IPS-NIHi11 (cell line): ENCODE measurements around the gene TMEM164.

ENCODE experiments used
- DNase-seq: peaks from one replicate; pipeline ENCODE4 v3.0.0; 2012; ENCODE audit warnings: mixed read lengths, low spot score

TMEM164 gene

DNA sequence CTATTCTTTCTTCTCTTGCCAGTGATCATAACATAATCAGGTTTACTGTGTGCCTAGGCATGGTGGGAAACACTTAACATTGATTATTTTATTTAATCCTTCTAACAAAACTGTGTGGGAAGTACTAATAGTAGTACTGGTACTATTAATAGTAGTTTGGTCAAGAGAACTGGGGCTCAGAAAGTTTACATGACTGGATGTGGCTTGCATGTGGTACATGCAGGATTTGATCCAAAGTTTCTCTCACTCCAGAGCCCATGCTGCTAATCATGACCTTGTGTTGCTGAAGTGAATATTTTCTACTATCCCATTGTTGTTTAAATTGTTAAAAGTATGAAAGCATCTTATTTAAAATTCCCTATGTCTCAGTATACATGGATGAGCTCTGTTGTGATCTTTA, 78.4 kb downstream of the TMEM164 start:
- DNase-seq = no peak

DNA sequence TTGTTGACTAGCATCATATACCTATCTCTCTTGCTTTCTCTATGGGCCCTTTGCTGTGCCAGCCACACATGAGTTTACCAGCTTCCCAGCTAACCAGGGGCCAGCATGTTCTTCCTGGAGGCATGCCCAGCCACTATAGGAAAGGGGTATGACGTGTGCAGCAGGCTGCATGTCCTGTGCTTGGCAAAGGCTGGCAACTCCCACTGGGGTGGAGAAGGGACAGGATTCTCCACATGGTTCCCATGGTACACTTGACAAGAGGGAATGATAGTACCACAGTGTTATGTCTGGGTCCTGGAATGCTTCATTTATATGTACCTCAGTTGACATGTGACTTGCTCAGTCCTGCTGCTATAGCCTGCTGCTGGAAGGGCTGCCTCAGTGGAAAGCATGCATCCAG, 78.8 kb downstream of the TMEM164 start:
- DNase-seq = no peak

GRCh38 chrX:110082161-110082560, 79.2 kb downstream of the TMEM164 start:
- no peak for DNase-seq

DNA sequence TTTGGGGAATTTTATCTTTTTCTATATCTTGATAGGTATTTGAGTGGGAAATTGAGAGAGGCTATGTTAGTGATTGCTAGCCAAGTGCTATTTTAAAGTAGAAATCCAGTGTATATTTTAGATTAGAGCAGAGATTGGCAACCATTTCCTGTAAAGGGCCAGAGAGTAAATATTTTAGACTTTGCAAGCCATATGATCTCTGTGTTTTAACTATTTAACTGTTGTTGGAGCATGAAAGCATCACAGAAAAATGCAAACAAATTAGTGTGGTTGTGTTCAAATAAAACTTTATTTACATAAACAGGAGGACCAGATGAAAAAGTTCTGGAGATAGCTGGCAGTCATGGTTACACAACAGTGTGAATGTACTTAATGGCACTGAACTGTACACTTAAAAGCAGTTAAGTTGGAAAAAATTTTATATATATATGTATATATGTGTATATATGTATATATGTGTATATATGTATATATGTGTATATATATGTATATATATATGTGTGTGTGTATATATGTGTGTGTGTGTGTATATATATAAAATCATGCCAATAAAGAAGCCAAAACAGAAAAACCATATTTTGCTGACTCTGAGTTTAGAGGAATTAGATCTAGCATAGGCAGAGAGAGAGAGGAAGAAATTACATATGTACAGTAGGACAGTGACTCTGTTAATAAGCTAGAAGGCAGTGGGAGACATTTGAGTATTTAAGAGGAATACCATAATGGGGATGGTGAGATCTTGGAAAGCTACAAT, 83.4 kb downstream of the TMEM164 start:
- no peak for DNase-seq

DNA sequence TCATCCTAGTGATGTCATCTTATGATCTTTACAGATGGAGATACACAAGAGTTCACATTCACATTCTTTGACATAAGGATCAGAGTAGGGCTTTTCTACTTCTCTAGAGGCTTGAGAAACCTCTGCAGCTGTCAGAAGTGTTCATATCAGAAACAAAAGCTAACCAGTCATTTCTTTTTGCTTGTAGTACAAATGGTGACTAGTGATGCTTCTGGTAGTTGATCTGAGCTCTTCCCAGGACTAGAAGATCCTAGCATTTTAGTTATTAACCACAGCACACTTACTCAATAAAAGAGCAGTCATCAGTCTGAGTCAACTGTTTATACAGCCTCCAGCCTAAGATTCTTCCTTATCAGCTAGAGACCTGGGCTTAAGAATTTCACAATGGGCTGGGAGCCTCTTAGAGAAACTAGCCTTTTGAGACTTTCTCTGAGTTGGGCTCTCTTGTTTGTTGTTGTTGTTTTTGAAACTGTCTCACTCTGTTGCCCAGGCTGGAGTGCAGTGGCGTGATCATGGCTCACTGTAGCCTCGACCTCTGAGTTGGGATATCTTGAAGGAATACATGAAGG, 84.1 kb downstream of the TMEM164 start:
- DNase-seq = no peak

DNA sequence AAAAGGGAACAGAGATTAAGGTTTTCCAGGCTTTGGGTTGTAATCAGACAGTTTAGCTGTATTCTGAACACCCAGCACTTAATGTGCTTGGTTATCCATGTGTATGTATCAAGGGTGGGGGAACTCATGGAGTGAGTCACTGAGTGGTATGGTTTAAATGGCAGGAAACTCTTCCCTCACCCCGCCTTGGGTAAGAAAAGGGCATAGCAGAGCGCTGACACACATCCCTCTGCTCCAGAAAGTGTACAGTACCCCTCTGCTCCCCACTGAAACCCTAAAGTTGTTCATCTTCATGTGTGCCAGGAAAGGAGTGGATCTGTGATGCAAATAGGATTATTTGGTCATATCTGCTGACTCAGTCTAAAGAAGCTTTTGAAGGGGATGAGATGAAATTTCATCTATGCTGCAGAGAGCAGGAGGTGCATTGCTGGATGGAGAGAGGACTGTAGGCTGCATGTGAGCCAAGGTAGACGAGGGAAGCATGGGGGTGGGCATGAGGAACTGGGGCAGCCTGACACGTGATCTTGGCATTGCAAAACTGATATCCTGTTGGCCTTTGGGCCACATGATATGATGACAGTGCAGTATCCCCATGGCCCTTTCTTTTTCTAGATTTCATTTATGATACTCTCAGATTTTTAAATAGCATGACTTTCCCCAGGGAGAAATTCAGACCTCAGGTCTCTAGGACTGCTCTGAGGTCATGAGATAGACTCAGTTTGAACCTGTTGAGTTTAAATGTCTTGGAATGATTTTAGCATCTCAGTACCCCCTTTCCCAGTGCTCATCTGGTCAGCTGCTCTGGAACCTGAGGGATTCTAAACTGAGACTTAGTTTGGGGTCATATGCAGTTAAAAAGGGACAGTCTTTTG, 84.8 kb downstream of the TMEM164 start:
- DNase-seq = no peak

GRCh38 chrX:110089656-110090403, 86.9 kb downstream of the TMEM164 start:
- DNase-seq = no peak

DNA sequence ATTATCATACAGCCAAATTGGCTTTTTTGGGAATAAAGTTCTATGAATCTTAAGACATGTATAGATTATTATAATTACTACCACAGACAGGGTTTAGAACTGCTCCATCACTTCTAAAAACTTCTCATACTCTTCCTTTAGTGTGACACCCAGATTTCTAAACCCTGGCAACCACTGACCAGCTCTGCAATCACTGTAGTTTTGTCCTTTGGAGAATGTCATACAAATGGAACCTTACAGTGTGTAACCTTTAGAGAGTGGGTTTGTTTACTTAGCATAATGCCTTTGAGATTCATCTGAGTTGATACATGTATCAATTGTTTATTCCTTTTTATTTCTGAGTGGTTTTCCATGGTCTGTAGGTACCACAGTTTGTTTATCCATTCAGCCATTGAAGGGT, 95.0 kb downstream of the TMEM164 start:
- no peak for DNase-seq

GRCh38 chrX:110103344-110103743, 100.4 kb downstream of the TMEM164 start:
- no peak for DNase-seq

GRCh38 chrX:110104078-110104477, 101.2 kb downstream of the TMEM164 start:
- no peak for DNase-seq

- DNase-seq = no peak
Measured at GRCh38 chrX:110108381-110108821, 105.5 kb downstream of the TMEM164 start.

- no peak for DNase-seq
Measured at GRCh38 chrX:110114260-110114776, 111.4 kb downstream of the TMEM164 start.

DNA sequence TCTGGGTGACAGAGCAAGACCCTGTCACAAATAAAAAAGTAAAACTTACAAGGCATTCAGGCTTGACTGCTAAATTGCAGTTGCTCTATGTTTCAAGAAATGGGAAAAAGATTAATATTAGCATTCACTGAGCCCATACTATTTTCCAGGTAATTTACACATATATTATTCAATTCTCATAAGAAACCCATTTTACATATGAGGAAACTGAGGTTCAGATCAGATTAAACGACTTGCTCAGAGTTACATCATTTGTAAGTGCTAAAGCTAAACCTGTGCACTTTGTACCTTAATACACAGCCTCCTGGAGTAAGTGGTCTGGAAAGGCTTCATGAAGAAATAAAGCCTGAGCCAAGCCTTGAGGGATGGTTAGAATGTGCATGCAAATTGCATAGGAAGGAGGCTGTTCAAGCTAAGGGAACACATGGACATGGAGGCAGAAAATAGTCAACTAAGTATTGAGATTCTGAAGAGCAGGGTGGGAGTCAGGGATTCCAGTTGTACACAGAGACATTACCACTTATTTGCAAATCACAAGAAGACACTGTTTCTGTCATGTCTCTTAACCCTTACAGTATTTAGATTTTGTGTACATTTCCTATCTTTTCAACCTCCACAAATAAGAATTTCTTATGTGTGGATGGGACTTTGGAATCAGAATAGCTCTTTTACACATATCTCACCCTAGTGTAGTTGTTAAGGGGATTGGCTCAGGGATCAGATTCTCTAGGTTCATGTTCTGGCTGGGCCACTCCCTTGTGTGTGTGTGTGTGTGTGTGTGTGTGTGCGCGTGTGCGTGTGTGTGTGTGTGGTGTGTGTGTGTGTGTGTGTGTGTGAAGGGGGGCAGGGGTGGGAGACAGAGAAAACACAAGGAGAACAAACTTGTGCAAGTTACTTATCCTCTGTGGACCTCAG, 113.4 kb downstream of the TMEM164 start:
- no peak for DNase-seq

GRCh38 chrX:110118530-110118929, 115.6 kb downstream of the TMEM164 start:
- DNase-seq = no peak

DNA sequence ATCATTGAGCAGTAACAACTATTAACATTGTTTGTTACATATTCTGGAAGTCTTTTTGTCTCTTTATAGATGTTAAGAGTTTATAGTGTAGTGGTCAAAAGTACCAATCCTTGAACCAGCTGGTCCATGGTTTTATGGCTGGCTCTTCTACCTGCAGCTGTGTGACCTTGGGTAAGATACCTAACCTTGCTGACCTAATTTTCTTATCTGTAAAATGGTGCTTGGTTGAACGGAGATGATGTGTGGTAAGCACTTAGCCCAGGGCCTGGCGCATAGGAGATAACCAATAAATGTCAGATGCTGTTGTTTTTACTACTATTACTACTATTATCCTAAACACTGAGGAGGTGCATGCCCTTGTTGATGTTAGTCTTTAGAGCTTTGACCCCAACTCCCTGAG, 116.6 kb downstream of the TMEM164 start:
- no peak for DNase-seq

- no peak for DNase-seq
Measured at GRCh38 chrX:110120025-110120424, 117.1 kb downstream of the TMEM164 start.

- no peak for DNase-seq
Measured at GRCh38 chrX:110123331-110123782, 120.4 kb downstream of the TMEM164 start.

DNA sequence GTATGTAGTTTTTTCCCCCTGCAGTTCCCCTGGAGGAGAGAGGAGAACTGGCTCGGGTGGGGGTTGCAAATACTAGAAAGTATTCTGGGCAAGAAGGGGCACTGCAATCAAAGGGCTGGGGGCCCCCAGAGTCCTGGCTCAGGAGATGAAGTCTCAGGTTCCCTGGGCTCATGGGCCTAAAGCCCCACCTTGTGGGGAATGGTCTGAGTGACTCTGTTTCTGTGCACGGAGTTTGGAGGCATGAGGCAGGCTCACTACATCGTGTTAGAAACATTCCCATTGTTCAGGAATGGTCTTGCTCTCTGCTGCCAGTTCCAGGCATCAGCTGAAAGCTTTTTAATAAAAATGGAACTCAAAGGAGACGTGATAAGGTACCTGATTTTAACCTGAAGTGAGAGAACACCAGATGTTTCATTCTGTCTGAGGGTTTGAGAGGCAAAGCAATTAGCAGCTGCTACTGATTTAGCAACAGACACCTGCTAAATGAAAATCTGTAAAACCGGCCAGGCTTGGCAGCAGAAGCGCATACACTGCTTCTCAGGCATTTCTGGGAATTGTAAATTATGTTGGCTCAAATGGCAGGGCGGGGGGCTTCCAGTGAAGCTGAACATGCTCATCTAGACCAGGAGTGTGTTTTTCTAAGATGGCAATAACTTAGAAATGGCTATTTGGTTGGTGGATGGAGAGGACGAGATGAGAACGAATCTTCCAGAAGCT, 122.7 kb downstream of the TMEM164 start:
- DNase-seq = peak; percentile 8

GRCh38 chrX:110131031-110131430, 128.1 kb downstream of the TMEM164 start:
- no peak for DNase-seq
